PC-9 (cell line): ENCODE measurements around the gene SFRP5. TPM values are rescaled to one million over a fixed set of nuclear protein-coding genes. Genes with fewer than 3 reads are reported as not detected.

Experiments used
- BruUV-seq: library from RNA; stranded (reverse); fragments of 400-500 nt; replicated peaks from 2 replicates; lab custom pipeline; 2021; lab: Mats Ljungman, UMichigan
- CTCF ChIA-PET: fragments of 300-600 bp; sonication (Branson Sonifier 250); formaldehyde crosslinking; loops from one replicate; lab custom pipeline; 2022; ENCODE audit warnings: antibody characterized with exemption; lab: Charles Lee
- POLR2A ChIA-PET: fragments of 300-600 bp; sonication (Branson Sonifier 250); formaldehyde crosslinking; loops from one replicate; lab custom pipeline; 2022; ENCODE audit warnings: antibody characterized with exemption; ENCODE audit not compliant: unreplicated experiment; lab: Charles Lee
- DNase-seq, 2 experiments: peaks; one replicate each; pipeline versions ENCODE4 v3.0.0 to v3.0.0-alpha.2; 2015 to 2022; ENCODE audit warnings: mixed read lengths in 1 of 2
- H2AFZ ChIP-seq: fragments of 200-600 bp; sonication (generic); 2 replicates; pipeline ENCODE4 v1.8.1; 2017; ENCODE audit warnings: antibody characterized with exemption
- H3F3A ChIP-seq: fragments of 200-600 bp; sonication (generic); 2 replicates; pipeline ENCODE4 v1.8.1; 2017; ENCODE audit warnings: antibody characterized with exemption, mild to moderate bottlenecking, low read depth; ENCODE audit not compliant: insufficient read depth
- H3K27ac ChIP-seq: fragments of 200-600 bp; sonication (generic); 2 replicates; pipeline ENCODE4 v1.6.1; 2016; ENCODE audit warnings: mixed run types
- H3K27me3 ChIP-seq: fragments of 200-600 bp; sonication (generic); 2 replicates; pipeline ENCODE4 v1.6.1; 2016; ENCODE audit warnings: low read depth, mixed run types; ENCODE audit not compliant: insufficient read depth
- H3K36me3 ChIP-seq: fragments of 200-600 bp; sonication (generic); 2 replicates; pipeline ENCODE4 v1.6.1; 2016; ENCODE audit warnings: low read depth, mixed run types
- H3K4me1 ChIP-seq: fragments of 200-600 bp; sonication (generic); replicated peaks from 2 replicates; pipeline ENCODE4 v1.6.1; 2016; ENCODE audit warnings: mixed run types; ENCODE audit not compliant: insufficient read depth
- H3K4me2 ChIP-seq: fragments of 200-600 bp; sonication (generic); 2 replicates; pipeline ENCODE4 v1.6.1; 2017; ENCODE audit warnings: mixed run types
- H3K4me3 ChIP-seq: fragments of 200-600 bp; sonication (generic); 2 replicates; pipeline ENCODE4 v1.6.1; 2016; ENCODE audit warnings: mixed run types
- H3K79me2 ChIP-seq: fragments of 200-600 bp; sonication (generic); 2 replicates; pipeline ENCODE4 v1.6.1; 2017; ENCODE audit warnings: low read depth, mixed run types
- H3K9me2 ChIP-seq: fragments of 200-600 bp; sonication (generic); 2 replicates; pipeline ENCODE4 v1.8.1; 2017; ENCODE audit warnings: mild to moderate bottlenecking; ENCODE audit not compliant: insufficient read depth
- H3K9me3 ChIP-seq: fragments of 200-600 bp; sonication (generic); 2 replicates; pipeline ENCODE4 v1.8.1; 2016; ENCODE audit warnings: low read depth; ENCODE audit not compliant: insufficient read depth
- H4K20me1 ChIP-seq: fragments of 200-600 bp; sonication (generic); 2 replicates; pipeline ENCODE4 v1.8.1; 2017; ENCODE audit not compliant: insufficient read depth
- EZH2 ChIP-seq: fragments of 200-600 bp; sonication (generic); IDR thresholded peaks from 2 replicates; pipeline ENCODE4 v1.8.0; 2017; ENCODE audit warnings: antibody characterized with exemption, low read depth
- intact Hi-C: fragments of 100-400 bp; cut with micrococcal nuclease; formaldehyde crosslinking; loops from one replicate; pipeline ENCODE4 v1.10.0; 2022; ENCODE audit not compliant: unreplicated experiment
- total RNA-seq: library from RNA; stranded (reverse); gene quantifications from 2 replicates; pipeline ENCODE4 v1.2.3, GENCODE V29; 2021
- TF ChIP-seq, protein P1 (sequence below): fragments of 200-600 bp; sonication (generic); conservative IDR thresholded peaks from 2 replicates; pipeline ENCODE4 v1.6.1; 2017; ENCODE audit warnings: mixed run types, antibody characterized with exemption, mild to moderate bottlenecking, moderate library complexity

SFRP5 gene
- total RNA-seq, 1 experiment from 2014 or later, result not detected

DNA sequence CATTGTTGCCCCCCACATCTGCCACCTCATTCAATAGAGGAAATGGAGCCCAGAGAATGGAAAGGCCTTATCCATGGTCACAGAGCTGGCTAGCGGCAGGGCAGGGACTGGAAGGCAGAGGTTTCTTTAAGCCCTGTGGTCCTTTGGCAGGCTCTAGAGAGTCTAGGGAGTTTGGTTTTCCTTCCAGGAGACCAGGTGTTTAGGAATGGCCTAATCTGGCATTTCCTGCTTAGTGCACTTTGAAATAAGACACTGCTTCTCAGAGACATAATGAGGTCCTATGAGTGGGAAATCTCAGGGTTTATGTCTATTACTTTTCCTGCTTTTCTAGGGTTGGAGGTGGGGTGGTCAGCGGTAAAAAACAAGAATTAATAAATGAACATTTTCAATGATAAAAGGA is 52.2 kb downstream of the SFRP5 start:
- CTCF ChIA-PET, result no interaction called here

DNA sequence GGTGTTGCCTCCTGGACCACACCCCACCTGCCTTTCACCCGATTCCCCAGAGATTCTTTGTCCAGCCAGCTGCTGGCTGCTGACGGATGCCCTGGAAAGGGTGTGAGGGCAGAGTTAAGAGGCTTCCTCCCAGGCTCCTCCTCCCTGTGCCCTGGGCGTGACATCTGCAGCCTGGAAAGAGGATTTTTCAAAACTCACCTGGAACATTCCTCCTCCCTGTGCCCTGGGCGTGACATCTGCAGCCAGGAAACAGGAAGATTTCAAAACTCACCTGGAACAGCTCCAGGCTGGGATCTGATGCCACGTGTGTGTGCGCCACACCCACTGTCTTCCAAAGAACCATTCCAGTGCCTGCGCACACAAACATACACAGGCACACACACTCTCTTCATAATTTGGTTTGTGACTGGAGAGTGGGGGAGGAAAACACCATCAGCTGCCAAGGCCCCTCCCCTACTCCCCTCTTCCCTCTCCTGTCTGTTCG is 53.1 kb downstream of the SFRP5 start:
- TF ChIP-seq, protein P1, sequence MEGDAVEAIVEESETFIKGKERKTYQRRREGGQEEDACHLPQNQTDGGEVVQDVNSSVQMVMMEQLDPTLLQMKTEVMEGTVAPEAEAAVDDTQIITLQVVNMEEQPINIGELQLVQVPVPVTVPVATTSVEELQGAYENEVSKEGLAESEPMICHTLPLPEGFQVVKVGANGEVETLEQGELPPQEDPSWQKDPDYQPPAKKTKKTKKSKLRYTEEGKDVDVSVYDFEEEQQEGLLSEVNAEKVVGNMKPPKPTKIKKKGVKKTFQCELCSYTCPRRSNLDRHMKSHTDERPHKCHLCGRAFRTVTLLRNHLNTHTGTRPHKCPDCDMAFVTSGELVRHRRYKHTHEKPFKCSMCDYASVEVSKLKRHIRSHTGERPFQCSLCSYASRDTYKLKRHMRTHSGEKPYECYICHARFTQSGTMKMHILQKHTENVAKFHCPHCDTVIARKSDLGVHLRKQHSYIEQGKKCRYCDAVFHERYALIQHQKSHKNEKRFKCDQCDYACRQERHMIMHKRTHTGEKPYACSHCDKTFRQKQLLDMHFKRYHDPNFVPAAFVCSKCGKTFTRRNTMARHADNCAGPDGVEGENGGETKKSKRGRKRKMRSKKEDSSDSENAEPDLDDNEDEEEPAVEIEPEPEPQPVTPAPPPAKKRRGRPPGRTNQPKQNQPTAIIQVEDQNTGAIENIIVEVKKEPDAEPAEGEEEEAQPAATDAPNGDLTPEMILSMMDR, result no peak
- no peak for TF ChIP-seq EZH2
- Histone ChIP-seq H3K4me2 (peak overlapping the region; percentile 86), H3K27ac (peak overlapping the region; percentile 59), H4K20me1 (no peaks in the 10 kb centered on the region), H3K4me3 (no peak overlapping the region), H3K9me3 (no peaks in the 10 kb centered on the region), H3K27me3 (no peaks in the 10 kb centered on the region), H2AFZ (no peak overlapping the region), H3K79me2 (peaks cover 39% of the 10 kb centered on the region), H3F3A (peaks cover 24% of the 10 kb centered on the region), H3K4me1 (peaks cover 46% of the 10 kb centered on the region), H3K9me2 (no peaks in the 10 kb centered on the region), H3K36me3 (no peaks in the 10 kb centered on the region)
- BruUV-seq, result no TSS peak
- POLR2A ChIA-PET, result interaction anchor here (0.6 to 0.7 kb wide), 3 partner anchors 31 to 255 kb away, joined by 3 to 5 read pairs (median 4); partner anchors contain the start of gene AVPI1
- intact Hi-C loops, result loop anchor here (2.0 to 10.0 kb wide), 2 partner anchors 32 to 314 kb away; partner anchors contain the start of genes AVPI1 and RRP12
- CTCF ChIA-PET, result interaction anchor here (1.5 kb wide), 1 partner anchor 10 kb away, joined by 12 read pairs; no protein-coding TSS in a partner anchor
- DNase-seq, result peak; percentile 90 to 97

More for the DNA sequence above, 52.2 kb downstream of the SFRP5 start:
- H2AFZ ChIP-seq, result no peak overlapping the region
- H3K9me3 ChIP-seq, result no peaks in the 10 kb centered on the region
- no TSS peak for BruUV-seq
- H3K27ac ChIP-seq, result peak overlapping the region; percentile 31
- H3K4me1 ChIP-seq, result peaks cover 46% of the 10 kb centered on the region
- H3K9me2 ChIP-seq, result no peaks in the 10 kb centered on the region
- TF ChIP-seq EZH2, result no peak
- TF ChIP-seq, protein P1, result no peak
- H3K4me3 ChIP-seq, result no peak overlapping the region
- H3F3A ChIP-seq, result peaks cover 28% of the 10 kb centered on the region
- peaks cover 36% of the 10 kb centered on the region for H3K79me2 ChIP-seq
- intact Hi-C loops, result loop anchor here (2.0 to 10.0 kb wide), 2 partner anchors 33 to 315 kb away; partner anchors contain the start of genes AVPI1 and RRP12
- DNase-seq, result no peak
- H4K20me1 ChIP-seq, result no peaks in the 10 kb centered on the region
- no peaks in the 10 kb centered on the region for H3K27me3 ChIP-seq
- H3K4me2 ChIP-seq, result peak overlapping the region; percentile 64
- POLR2A ChIA-PET, result no interaction called here
- no peaks in the 10 kb centered on the region for H3K36me3 ChIP-seq

DNA sequence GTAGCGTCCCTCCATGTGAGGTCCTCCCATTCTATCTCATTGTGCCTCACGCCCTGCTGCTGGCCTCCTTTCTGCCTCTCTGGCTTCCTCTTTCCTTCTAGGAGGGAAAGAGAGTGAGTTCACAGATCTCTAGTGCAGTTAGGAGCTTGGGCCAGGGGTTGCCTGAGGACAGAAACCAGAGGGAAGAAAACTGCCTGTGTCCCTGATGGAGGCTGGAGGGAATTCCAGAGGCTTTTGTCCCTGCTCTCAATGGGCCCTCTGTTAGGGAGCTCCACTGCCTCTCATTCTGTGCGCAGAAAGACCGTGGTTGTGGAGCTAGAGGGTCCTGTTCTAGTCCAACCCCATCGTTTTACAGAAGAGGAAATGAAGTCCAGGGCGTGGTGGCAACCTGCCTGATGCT is 53.6 kb downstream of the SFRP5 start:
- no peaks in the 10 kb centered on the region for H3K9me3 ChIP-seq
- H2AFZ ChIP-seq, result no peak overlapping the region
- H3K4me2 ChIP-seq, result peak overlapping the region; percentile 86
- CTCF ChIA-PET, result interaction anchor here (1.5 kb wide), 1 partner anchor 9 kb away, joined by 12 read pairs; no protein-coding TSS in a partner anchor
- no peaks in the 10 kb centered on the region for H4K20me1 ChIP-seq
- intact Hi-C loops, result loop anchor here (2.0 to 10.0 kb wide), 2 partner anchors 31 to 313 kb away; partner anchors contain the start of genes AVPI1 and RRP12
- peaks cover 39% of the 10 kb centered on the region for H3K79me2 ChIP-seq
- H3F3A ChIP-seq, result peaks cover 24% of the 10 kb centered on the region
- no peak for TF ChIP-seq EZH2
- TF ChIP-seq, protein P1, result no peak
- no peaks in the 10 kb centered on the region for H3K36me3 ChIP-seq
- H3K4me3 ChIP-seq, result no peak overlapping the region
- no TSS peak for BruUV-seq
- DNase-seq, result no peak
- H3K27me3 ChIP-seq, result no peaks in the 10 kb centered on the region
- peak overlapping the region; percentile 59 for H3K27ac ChIP-seq
- peaks cover 46% of the 10 kb centered on the region for H3K4me1 ChIP-seq
- H3K9me2 ChIP-seq, result no peaks in the 10 kb centered on the region
- POLR2A ChIA-PET, result interaction anchor here (0.7 kb wide), 1 partner anchor 31 kb away, joined by 4 read pairs; the partner anchor contains the start of gene AVPI1
